ENCODE measurements around the gene OGT.

DNA sequence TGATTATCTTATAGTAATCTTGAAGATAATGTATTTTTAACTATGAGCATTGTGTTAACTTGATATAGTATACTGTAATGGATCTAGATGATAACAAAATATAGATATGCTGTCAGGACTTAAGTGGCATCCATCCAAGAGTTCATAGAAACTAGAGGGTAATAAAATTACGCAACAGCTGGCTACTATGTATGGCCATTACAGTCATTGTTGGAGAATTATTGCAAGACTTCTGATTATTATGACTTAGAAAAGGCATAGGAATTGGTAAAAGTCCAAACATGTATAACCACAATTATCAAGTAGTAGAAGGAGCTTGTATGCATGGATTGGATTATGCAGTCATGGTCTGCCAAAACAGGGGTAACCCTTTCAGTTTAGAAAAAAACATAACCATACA lies 9.5 kb downstream of the OGT start:
- no peak for TF ChIP-seq EZH2 (IDR thresholded peaks at IDR 0.05; ENCODE audit: borderline replicate concordance, control insufficient read depth, low read depth, low read length)
- TF ChIP-seq NR2F1 (conservative IDR thresholded peaks at IDR 0.05) = no peak
- TF ChIP-seq MXI1 (IDR thresholded peaks at IDR 0.05; ENCODE audit: low read depth, low read length) = no peak
- TF ChIP-seq, protein P1, sequence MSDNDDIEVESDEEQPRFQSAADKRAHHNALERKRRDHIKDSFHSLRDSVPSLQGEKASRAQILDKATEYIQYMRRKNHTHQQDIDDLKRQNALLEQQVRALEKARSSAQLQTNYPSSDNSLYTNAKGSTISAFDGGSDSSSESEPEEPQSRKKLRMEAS (IDR thresholded peaks at IDR 0.05; ENCODE audit: low read depth, low read length) = no peak
- TF ChIP-seq, protein P2, sequence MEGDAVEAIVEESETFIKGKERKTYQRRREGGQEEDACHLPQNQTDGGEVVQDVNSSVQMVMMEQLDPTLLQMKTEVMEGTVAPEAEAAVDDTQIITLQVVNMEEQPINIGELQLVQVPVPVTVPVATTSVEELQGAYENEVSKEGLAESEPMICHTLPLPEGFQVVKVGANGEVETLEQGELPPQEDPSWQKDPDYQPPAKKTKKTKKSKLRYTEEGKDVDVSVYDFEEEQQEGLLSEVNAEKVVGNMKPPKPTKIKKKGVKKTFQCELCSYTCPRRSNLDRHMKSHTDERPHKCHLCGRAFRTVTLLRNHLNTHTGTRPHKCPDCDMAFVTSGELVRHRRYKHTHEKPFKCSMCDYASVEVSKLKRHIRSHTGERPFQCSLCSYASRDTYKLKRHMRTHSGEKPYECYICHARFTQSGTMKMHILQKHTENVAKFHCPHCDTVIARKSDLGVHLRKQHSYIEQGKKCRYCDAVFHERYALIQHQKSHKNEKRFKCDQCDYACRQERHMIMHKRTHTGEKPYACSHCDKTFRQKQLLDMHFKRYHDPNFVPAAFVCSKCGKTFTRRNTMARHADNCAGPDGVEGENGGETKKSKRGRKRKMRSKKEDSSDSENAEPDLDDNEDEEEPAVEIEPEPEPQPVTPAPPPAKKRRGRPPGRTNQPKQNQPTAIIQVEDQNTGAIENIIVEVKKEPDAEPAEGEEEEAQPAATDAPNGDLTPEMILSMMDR (IDR thresholded peaks at IDR 0.05 in 2 of 3, conservative IDR thresholded peaks at IDR 0.05 in 1 of 3; ENCODE audit: control insufficient read depth in 2 of 3, extremely low read depth in 1 of 3, insufficient read depth in 1 of 3, low read depth in 3 of 3, low read length in 3 of 3) = no peak
- no peak for TF ChIP-seq SMAD1 (IDR thresholded peaks at IDR 0.05; ENCODE audit: low read depth, partially characterized antibody)
- TF ChIP-seq HDAC2 (IDR thresholded peaks at IDR 0.05) = no peak

All from GM12878 (cell line).